Epithelial cell of alveolus of lung (primary cell): ENCODE data around the gene OMG. TPM values are rescaled to one million over a fixed set of nuclear protein-coding genes. Genes with fewer than 3 reads are reported as not detected.

Experiments used
- total RNA-seq: library from RNA; depleted of rRNA; stranded (reverse); fragments of >200 nt; gene quantifications from 2 replicates; pipeline ENCODE4 v1.2.1, GENCODE V29; 2015

Gene OMG, protein sequence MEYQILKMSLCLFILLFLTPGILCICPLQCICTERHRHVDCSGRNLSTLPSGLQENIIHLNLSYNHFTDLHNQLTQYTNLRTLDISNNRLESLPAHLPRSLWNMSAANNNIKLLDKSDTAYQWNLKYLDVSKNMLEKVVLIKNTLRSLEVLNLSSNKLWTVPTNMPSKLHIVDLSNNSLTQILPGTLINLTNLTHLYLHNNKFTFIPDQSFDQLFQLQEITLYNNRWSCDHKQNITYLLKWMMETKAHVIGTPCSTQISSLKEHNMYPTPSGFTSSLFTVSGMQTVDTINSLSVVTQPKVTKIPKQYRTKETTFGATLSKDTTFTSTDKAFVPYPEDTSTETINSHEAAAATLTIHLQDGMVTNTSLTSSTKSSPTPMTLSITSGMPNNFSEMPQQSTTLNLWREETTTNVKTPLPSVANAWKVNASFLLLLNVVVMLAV
- total RNA-seq: 4.1 TPM in 1 of 2 replicates, not detected in the other

DNA sequence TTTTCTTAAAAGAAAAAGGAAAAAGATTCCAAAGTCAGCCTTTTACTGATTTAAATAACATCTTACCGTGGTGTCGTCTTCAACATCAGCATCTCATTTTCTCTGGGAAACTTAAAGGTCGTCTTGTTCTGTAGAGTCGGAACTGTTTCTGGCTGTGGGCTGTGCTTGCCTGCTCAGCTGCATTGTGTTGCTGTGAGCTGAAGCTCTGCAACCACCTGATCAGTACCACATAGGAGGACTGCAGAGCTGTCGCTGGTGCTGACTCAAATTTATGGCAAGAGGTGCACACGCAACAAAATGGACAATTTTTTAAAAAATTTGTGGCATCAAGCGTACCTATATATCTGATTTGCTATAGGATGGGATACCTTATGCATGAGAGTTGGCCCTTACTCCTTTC is at the start of gene OMG:
Gene OMG (minus strand): TSS at position 150 of the 400 bp plus-strand sequence. CDS start 908 bp downstream, outside the sequence.

DNA sequence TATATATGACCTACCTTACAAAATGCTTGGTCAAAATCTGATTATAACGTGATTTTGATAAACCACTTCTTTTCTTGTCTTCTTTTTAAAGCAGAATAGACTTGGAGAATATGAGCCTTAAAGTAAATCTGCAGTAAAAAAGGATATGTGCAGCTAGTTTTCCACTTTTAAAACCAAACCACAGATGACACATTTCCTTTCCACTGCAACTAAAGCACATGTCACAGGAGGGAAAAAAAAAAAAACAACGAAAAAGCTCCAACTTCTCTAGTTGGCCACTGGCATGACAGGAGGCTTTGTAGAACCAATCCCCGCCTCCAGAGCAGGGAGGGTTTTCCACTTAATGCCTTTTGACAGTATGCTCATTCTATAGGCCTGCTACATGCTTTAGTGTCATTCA is 24.4 kb upstream of the OMG start, which contains the start of gene EVI2A:
Gene EVI2A (minus strand): TSS at position 142 of the 400 bp plus-strand sequence. CDS start 2,609 bp downstream, outside the sequence.

DNA sequence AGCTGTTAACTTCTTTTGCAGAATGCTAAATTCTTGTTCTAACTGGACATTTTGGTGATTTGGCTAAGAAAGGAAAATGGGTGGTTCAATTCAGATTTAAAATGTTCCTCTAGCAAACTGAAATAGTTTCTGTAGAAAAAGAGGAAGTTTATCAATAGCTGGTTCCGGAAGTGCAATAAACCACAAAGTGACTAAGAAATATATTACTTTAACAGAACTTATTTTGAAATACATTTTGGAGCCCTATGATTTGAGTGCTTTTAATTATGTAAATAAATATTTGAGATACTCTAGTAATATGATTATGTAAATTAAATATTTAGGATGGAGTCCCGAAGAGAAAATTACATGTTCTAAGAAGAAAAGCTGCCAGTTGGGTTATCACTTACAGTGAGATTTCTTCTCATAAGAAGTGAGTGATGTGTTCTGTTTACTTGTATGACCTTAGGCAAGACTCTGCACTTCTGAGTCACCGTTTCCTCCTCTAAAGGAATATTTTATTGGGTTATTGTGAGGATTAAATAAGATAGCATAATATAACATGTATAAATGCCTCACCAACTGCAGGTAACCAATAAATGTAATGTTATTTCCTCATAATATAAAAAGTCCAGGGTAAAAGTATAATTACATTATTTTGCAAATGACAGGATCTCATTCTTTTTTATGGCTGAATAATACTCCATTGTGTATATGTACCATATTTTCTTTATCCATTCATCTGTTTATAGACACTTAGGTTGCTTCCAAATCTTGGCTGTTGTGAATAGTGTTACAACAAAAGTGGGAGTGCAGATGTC is 17.1 kb upstream of the OMG start, which contains the start of gene EVI2B:
Gene EVI2B (minus strand): TSS at position 73 of the 800 bp plus-strand sequence. CDS start 8,445 bp downstream, outside the sequence.

Other genes with a start within 250 kb of the OMG start
- 26.5 and 33.0 TPM in 2 replicates for gene NF1, start 202.3 kb downstream of the OMG start, total RNA-seq
- 0.16 and 0.52 TPM in 2 replicates for gene EVI2B, start 16.8 kb upstream of the OMG start, total RNA-seq
- 0.16 and 1.8 TPM in 2 replicates for gene EVI2A, start 24.4 kb upstream of the OMG start, total RNA-seq
- gene RAB11FIP4, start 94.4 kb upstream of the OMG start, total RNA-seq: under 0.01 and 0.52 TPM in 2 replicates